PC-3 (cell line): ENCODE results near the gene ABCA12. TPM values are rescaled to one million over a fixed set of nuclear protein-coding genes. Genes with fewer than 3 reads are reported as not detected.

Source experiments
- ATAC-seq: fragments of 200-7000 bp; cut with Tn5 transposase; 2 replicates; pipeline ENCODE4 v1.9.1; 2020; ENCODE audit warnings: mild to moderate bottlenecking, moderate library complexity
- BruUV-seq: library from RNA; stranded (reverse); fragments of 400-500 nt; replicated peaks from 2 replicates; lab custom pipeline; 2021; lab: Mats Ljungman, UMichigan
- CTCF ChIA-PET: fragments of 300-600 bp; sonication (Branson Sonifier 250); formaldehyde crosslinking; loops from one replicate; lab custom pipeline; 2022; ENCODE audit warnings: antibody characterized with exemption; lab: Charles Lee
- POLR2A ChIA-PET: fragments of 300-600 bp; sonication (Branson Sonifier 250); formaldehyde crosslinking; loops from one replicate; lab custom pipeline; 2022; ENCODE audit warnings: antibody characterized with exemption; ENCODE audit not compliant: unreplicated experiment; lab: Charles Lee
- DNase-seq: peaks from one replicate; pipeline ENCODE4 v3.0.0-alpha.2; 2015
- H2AFZ ChIP-seq: fragments of 300-600 bp; sonication (generic); 2 replicates; pipeline ENCODE4 v1.6.0; 2016; ENCODE audit warnings: antibody characterized with exemption, low read length
- H3F3A ChIP-seq: fragments of 300-600 bp; sonication (generic); one replicate; pipeline ENCODE4 v1.6.0; 2017; ENCODE audit warnings: antibody characterized with exemption, low read length, control low read depth, mild to moderate bottlenecking; ENCODE audit not compliant: unreplicated experiment
- H3K27ac ChIP-seq: fragments of 300-600 bp; sonication (generic); 2 replicates; pipeline ENCODE4 v1.5.1; 2016; ENCODE audit warnings: mild to moderate bottlenecking, low read length
- H3K27me3 ChIP-seq: fragments of 300-600 bp; sonication (generic); 2 replicates; pipeline ENCODE4 v1.6.1; 2016; ENCODE audit warnings: low read length, mixed read lengths
- H3K36me3 ChIP-seq: fragments of 300-600 bp; sonication (generic); 2 replicates; pipeline ENCODE4 v1.6.1; 2016; ENCODE audit warnings: low read depth, mixed run types, low read length, mixed read lengths
- H3K4me1 ChIP-seq: fragments of 300-600 bp; sonication (generic); 2 replicates; pipeline ENCODE4 v1.5.1; 2016; ENCODE audit warnings: low read length; ENCODE audit not compliant: insufficient read depth
- H3K4me2 ChIP-seq: fragments of 300-600 bp; sonication (generic); 2 replicates; pipeline ENCODE4 v1.6.0; 2016; ENCODE audit warnings: low read length
- H3K4me3 ChIP-seq: fragments of 300-600 bp; sonication (generic); 2 replicates; pipeline ENCODE4 v1.5.1; 2016; ENCODE audit warnings: mild to moderate bottlenecking, low read length, mixed read lengths
- H3K79me2 ChIP-seq: fragments of 300-600 bp; sonication (generic); 2 replicates; pipeline ENCODE4 v1.6.1; 2017; ENCODE audit warnings: low read length, mixed read lengths
- H3K9ac ChIP-seq: fragments of 300-600 bp; sonication (generic); 2 replicates; pipeline ENCODE4 v1.6.0; 2016; ENCODE audit warnings: mild to moderate bottlenecking, low read length
- H3K9me2 ChIP-seq: fragments of 300-600 bp; sonication (generic); replicated peaks from 2 replicates; pipeline ENCODE4 v1.6.1; 2016; ENCODE audit warnings: mixed run types, low read length, mixed read lengths
- H3K9me3 ChIP-seq: fragments of 300-600 bp; sonication (generic); 2 replicates; pipeline ENCODE4 v1.6.1; 2016; ENCODE audit warnings: low read length, mixed read lengths
- H4K20me1 ChIP-seq: fragments of 300-600 bp; sonication (generic); 2 replicates; pipeline ENCODE4 v1.6.1; 2016; ENCODE audit warnings: low read length, mixed read lengths
- CTCF ChIP-seq: fragments of 300-600 bp; sonication (generic); conservative IDR thresholded peaks from 2 replicates; pipeline ENCODE4 v1.5.1; 2017; ENCODE audit warnings: antibody characterized with exemption, low read depth, mild to moderate bottlenecking, low read length
- EZH2 ChIP-seq: fragments of 300-600 bp; sonication (generic); IDR thresholded peaks from one replicate; pipeline ENCODE4 v1.6.1; 2017; ENCODE audit warnings: antibody characterized with exemption, mild to moderate bottlenecking, low read length; ENCODE audit not compliant: unreplicated experiment
- EZH2phosphoT487 ChIP-seq: fragments of 300-600 bp; sonication (generic); IDR thresholded peaks from 2 replicates; pipeline ENCODE4 v1.6.1; 2018; ENCODE audit warnings: mild to moderate bottlenecking, antibody characterized with exemption, low read length, borderline replicate concordance
- intact Hi-C: fragments of 100-400 bp; cut with micrococcal nuclease; formaldehyde crosslinking; loops from 2 replicates; pipeline ENCODE4 v1.9.0; 2023
- total RNA-seq: library from RNA; depleted of rRNA; stranded (reverse); fragments of >200 nt; gene quantifications from 2 replicates; pipeline ENCODE4 v1.2.3, GENCODE V29; 2014

Gene ABCA12
- total RNA-seq, 1 experiment from 2014 or later, result not detected

GRCh38 chr2:215161301-215161829, 22.9 kb upstream of the ABCA12 start:
- CTCF ChIA-PET, result no interaction called here
- Histone ChIP-seq H3K9me2 (no peaks in the 10 kb centered on the region), H3K4me3 (no peak overlapping the region), H3K27me3 (no peaks in the 10 kb centered on the region), H4K20me1 (no peaks in the 10 kb centered on the region), H3K36me3 (no peaks in the 10 kb centered on the region), H3K27ac (no peak overlapping the region), H3K4me1 (no peaks in the 10 kb centered on the region), H2AFZ (peak overlapping the region; percentile 19), H3K79me2 (no peaks in the 10 kb centered on the region), H3K9me3 (no peaks in the 10 kb centered on the region), H3F3A (no peaks in the 10 kb centered on the region), H3K9ac (no peak overlapping the region), H3K4me2 (no peak overlapping the region)
- BruUV-seq, result no TSS peak
- intact Hi-C loops, result no loop called here
- DNase-seq, result peak; percentile 18
- no peak for TF ChIP-seq CTCF
- TF ChIP-seq EZH2, result no peak
- no peak for TF ChIP-seq EZH2phosphoT487
- ATAC-seq, result peak; percentile 24
- POLR2A ChIA-PET, result no interaction called here

GRCh38 chr2:215160081-215160480, 21.7 kb upstream of the ABCA12 start:
- intact Hi-C loops, result no loop called here
- no peaks in the 10 kb centered on the region for H3K9me3 ChIP-seq
- H4K20me1 ChIP-seq, result no peaks in the 10 kb centered on the region
- no peaks in the 10 kb centered on the region for H3K27me3 ChIP-seq
- H3K9ac ChIP-seq, result no peak overlapping the region
- no peaks in the 10 kb centered on the region for H3F3A ChIP-seq
- no peaks in the 10 kb centered on the region for H3K79me2 ChIP-seq
- no TSS peak for BruUV-seq
- DNase-seq (no peak), ATAC-seq (no peak)
- no peak overlapping the region for H3K4me3 ChIP-seq
- CTCF ChIA-PET, result no interaction called here
- H2AFZ ChIP-seq, result no peak overlapping the region
- H3K4me1 ChIP-seq, result no peaks in the 10 kb centered on the region
- no peaks in the 10 kb centered on the region for H3K36me3 ChIP-seq
- TF ChIP-seq EZH2, result no peak
- TF ChIP-seq CTCF, result no peak
- no peak for TF ChIP-seq EZH2phosphoT487
- POLR2A ChIA-PET, result no interaction called here
- H3K9me2 ChIP-seq, result no peaks in the 10 kb centered on the region
- H3K27ac ChIP-seq, result no peak overlapping the region
- H3K4me2 ChIP-seq, result no peak overlapping the region

- H3K4me3 ChIP-seq, result no peak overlapping the region
- H3K9me2 ChIP-seq, result no peaks in the 10 kb centered on the region
- H3K9me3 ChIP-seq, result no peaks in the 10 kb centered on the region
- TF ChIP-seq EZH2phosphoT487 (no peak), CTCF (no peak), EZH2 (no peak)
- POLR2A ChIA-PET, result no interaction called here
- H3K36me3 ChIP-seq, result no peaks in the 10 kb centered on the region
- H4K20me1 ChIP-seq, result no peaks in the 10 kb centered on the region
- no peak overlapping the region for H3K9ac ChIP-seq
- no peak overlapping the region for H3K4me2 ChIP-seq
- intact Hi-C loops, result no loop called here
- ATAC-seq (no peak), DNase-seq (no peak)
- H3K4me1 ChIP-seq, result no peaks in the 10 kb centered on the region
- H3K27ac ChIP-seq, result no peak overlapping the region
- H2AFZ ChIP-seq, result no peak overlapping the region
- no peaks in the 10 kb centered on the region for H3K27me3 ChIP-seq
- CTCF ChIA-PET, result no interaction called here
- no peaks in the 10 kb centered on the region for H3F3A ChIP-seq
- H3K79me2 ChIP-seq, result no peaks in the 10 kb centered on the region
- BruUV-seq, result no TSS peak
These were observed 18.0 kb upstream of the ABCA12 start for GRCh38 chr2:215156453-215156852.
